Gastrocnemius medialis (tissue), 4 donors: ENCODE measurements around the gene ALK. TPM values are rescaled to one million over a fixed set of nuclear protein-coding genes. Genes with fewer than 3 reads are reported as not detected.

Experiments used
- ATAC-seq, 2 donors: fragments of 150-250 bp; one replicate each; pipeline ENCODE4 v1.9.1; 2016
- DNase-seq, 2 donors: peaks; one replicate each; pipeline ENCODE4 v3.0.0-alpha.2; 2019
- H3K27ac ChIP-seq, 4 donors: fragments of 200-600 bp; sonication (generic); 1 replicate in 1 of 4; 2 replicates in 3 of 4; pipeline ENCODE4 v1.5.1; 2016 to 2018; ENCODE audit warnings: mild to moderate bottlenecking in 2 of 4, moderate library complexity in 1 of 4
- H3K27me3 ChIP-seq, 3 donors: fragments of 200-600 bp; sonication (generic) in 2 of 3; 1 replicate in 1 of 3; 2 replicates in 2 of 3; pipeline versions ENCODE4 v1.5.1 to v1.6.0; 2016 to 2019; ENCODE audit warnings: mild to moderate bottlenecking in 1 of 3, moderate library complexity in 1 of 3
- H3K36me3 ChIP-seq, 2 donors: fragments of 200-600 bp; sonication (generic) in 1 of 2; one replicate each; pipeline ENCODE4 v1.5.1; 2017 to 2018
- H3K4me1 ChIP-seq, 2 donors: fragments of 200-600 bp; sonication (generic) in 1 of 2; one replicate each; pipeline ENCODE4 v1.5.1; 2016 to 2017; ENCODE audit warnings: mild to moderate bottlenecking in 2 of 2
- H3K4me3 ChIP-seq, 4 donors: fragments of 200-600 bp; sonication (generic) in 3 of 4; 1 replicate in 1 of 4; 2 replicates in 3 of 4; pipeline ENCODE4 v1.5.1; 2016 to 2019; ENCODE audit warnings: mild to moderate bottlenecking in 2 of 4
- H3K9me3 ChIP-seq, 3 donors: fragments of 200-600 bp; sonication (generic) in 2 of 3; 1 replicate in 1 of 3; 2 replicates in 2 of 3; pipeline ENCODE4 v1.5.1; 2016 to 2019
- POLR2A ChIP-seq, 2 donors: fragments of 450-650 bp; IDR thresholded peaks; one replicate each; pipeline ENCODE4 v1.6.1; 2017; ENCODE audit warnings: antibody characterized with exemption in 2 of 2, mild to moderate bottlenecking in 2 of 2, moderate library complexity in 2 of 2
- in situ Hi-C, 4 donors: fragments of 200-750 bp; cut with MboI; loops; one replicate each; pipeline versions ENCODE4 v1.15.0 to v1.8.0; 2017; ENCODE audit warnings: low sequenced_read_pairs in 4 of 4
- intact Hi-C: fragments of 100-400 bp; cut with DNase I; formaldehyde crosslinking; loops from one replicate; pipeline ENCODE4 v1.15.1; 2023; ENCODE audit warnings: low total_unique reads
- total RNA-seq, 4 donors: library from RNA; depleted of rRNA; stranded (reverse); fragments of >200 nt; gene quantifications; one replicate each; pipeline versions ENCODE4 v1.1.0 to v1.2.3, GENCODE V29; 2016
- TF ChIP-seq, protein P1 (sequence below), 5 experiments: fragments of 450-650 bp in 3 of 5; fragments of 200-600 bp in 2 of 5; sonication (generic) in 2 of 5; IDR thresholded peaks in 4 of 5; conservative IDR thresholded peaks in 1 of 5; 1 replicate in 4 of 5; 2 replicates in 1 of 5; pipeline ENCODE4 v1.5.1; 2016 to 2019; ENCODE audit warnings: antibody characterized with exemption in 5 of 5, mild to moderate bottlenecking in 3 of 5, moderate library complexity in 3 of 5

Gene ALK
- total RNA-seq, 4 donors from 2014 or later = not detected

DNA sequence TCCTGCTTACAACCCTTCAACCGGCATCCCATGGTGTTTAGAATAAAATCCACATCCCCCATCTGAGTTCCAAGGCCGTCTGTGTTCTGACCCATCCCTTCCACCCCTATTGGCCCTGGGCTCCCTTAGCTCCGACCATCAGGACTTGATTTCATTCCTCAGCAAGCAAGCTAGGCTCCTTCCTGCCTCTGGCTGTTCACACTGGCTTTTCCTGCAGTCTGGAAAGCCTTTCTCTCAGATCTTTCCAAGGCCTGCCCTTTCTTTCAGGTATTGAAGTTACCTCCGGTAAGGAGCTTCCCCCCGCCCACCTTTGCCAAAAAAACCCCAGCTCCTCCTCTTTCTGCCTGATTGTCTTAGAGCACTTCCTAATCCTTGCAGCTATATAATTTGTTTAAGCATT lies 719.4 kb downstream of the ALK start:
- in situ Hi-C loops = loop anchor here in 1 of 4 donors (5.0 kb wide), 1 partner anchor 245 kb away; no protein-coding TSS in a partner anchor

DNA sequence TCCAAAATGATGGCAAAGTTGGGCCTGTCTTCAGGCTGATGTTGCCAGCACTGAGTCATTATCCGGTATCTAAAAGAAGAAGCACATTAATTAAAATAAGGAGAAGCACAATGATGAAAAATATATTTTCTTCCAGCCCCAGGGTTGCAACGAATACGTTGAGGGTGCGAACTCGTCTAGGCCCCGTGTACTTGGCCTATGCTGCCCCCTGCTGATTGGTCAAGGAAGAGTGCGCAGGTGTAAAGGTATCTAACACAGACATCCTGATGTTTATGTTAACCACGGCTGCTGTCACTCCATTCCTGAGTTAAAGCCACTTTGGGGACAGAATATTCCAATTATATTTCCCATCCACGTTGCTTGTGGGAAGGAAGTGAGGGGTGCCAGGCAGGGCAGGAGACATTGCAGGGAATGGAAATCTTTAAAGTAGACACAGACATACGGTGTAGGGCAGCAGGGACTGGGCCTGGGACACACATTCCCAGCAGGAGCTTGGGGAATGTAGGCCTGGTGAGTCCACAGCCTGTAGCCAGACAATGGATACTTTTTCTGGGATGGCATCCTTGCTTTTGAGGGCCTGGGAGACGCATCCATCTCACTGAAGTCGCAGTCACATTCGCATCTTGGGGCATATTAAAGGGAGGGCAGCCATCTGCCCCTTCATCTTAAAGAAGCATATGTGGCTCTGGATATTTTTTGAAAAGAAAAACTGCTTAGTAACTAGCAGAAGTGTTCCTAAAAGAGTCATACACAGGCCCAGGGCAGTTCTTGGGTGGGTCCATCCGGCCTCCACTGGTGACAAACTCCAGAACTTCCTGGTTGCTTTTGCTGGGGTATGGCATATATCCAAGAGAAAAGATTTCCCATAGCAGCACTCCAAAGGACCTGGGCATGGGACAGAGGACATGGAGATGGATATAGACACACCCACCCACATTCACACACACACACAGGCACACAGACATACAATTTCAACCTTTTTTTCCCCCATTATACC lies 724.3 kb downstream of the ALK start:
- DNase-seq (peak; percentile 45 to 55), ATAC-seq (peak; percentile 78)
- Histone ChIP-seq H3K4me1 (no peaks in the 10 kb centered on the region), H3K27me3 (no peaks in the 10 kb centered on the region), H3K4me3 (no peak overlapping the region), H3K27ac (no peak overlapping the region), H3K36me3 (no peaks in the 10 kb centered on the region), H3K9me3 (no peaks in the 10 kb centered on the region)
- TF ChIP-seq POLR2A (IDR thresholded peaks at IDR 0.05) = no peak
- TF ChIP-seq, protein P1, sequence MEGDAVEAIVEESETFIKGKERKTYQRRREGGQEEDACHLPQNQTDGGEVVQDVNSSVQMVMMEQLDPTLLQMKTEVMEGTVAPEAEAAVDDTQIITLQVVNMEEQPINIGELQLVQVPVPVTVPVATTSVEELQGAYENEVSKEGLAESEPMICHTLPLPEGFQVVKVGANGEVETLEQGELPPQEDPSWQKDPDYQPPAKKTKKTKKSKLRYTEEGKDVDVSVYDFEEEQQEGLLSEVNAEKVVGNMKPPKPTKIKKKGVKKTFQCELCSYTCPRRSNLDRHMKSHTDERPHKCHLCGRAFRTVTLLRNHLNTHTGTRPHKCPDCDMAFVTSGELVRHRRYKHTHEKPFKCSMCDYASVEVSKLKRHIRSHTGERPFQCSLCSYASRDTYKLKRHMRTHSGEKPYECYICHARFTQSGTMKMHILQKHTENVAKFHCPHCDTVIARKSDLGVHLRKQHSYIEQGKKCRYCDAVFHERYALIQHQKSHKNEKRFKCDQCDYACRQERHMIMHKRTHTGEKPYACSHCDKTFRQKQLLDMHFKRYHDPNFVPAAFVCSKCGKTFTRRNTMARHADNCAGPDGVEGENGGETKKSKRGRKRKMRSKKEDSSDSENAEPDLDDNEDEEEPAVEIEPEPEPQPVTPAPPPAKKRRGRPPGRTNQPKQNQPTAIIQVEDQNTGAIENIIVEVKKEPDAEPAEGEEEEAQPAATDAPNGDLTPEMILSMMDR (IDR thresholded peaks at IDR 0.05 in 4 of 5, conservative IDR thresholded peaks at IDR 0.05 in 1 of 5) = peak; percentile 71 to 85 (median 80)
- intact Hi-C loops (loop anchor here (1.0 to 5.0 kb wide), 3 partner anchors 35 to 376 kb away; no protein-coding TSS in a partner anchor), in situ Hi-C loops (loop anchor here (5.0 to 25.0 kb wide), 3 partner anchors 232 to 385 kb away; partner anchors contain the start of gene SPDYA (in 3 of the 4))

More for the DNA sequence above, 719.4 kb downstream of the ALK start:
- DNase-seq (no peak), ATAC-seq (no peak)
- intact Hi-C loops = no loop called here
- no peaks in the 10 kb centered on the region for H3K9me3 ChIP-seq
- no peak overlapping the region for H3K27ac ChIP-seq
- H3K36me3 ChIP-seq = no peaks in the 10 kb centered on the region
- H3K27me3 ChIP-seq = no peaks in the 10 kb centered on the region
- no peaks in the 10 kb centered on the region for H3K4me1 ChIP-seq
- H3K4me3 ChIP-seq = no peak overlapping the region
- TF ChIP-seq POLR2A (IDR thresholded peaks at IDR 0.05) = no peak
- TF ChIP-seq, protein P1 (IDR thresholded peaks at IDR 0.05 in 4 of 5, conservative IDR thresholded peaks at IDR 0.05 in 1 of 5) = no peak

- H3K27ac ChIP-seq = no peak overlapping the region
- H3K27me3 ChIP-seq = no peaks in the 10 kb centered on the region
- intact Hi-C loops (loop anchor here (5.0 kb wide), 2 partner anchors 33 to 88 kb away; no protein-coding TSS in a partner anchor), in situ Hi-C loops (loop anchor here (5.0 to 25.0 kb wide), 3 partner anchors 231 to 383 kb away; partner anchors contain the start of gene SPDYA (in 3 of the 4))
- H3K9me3 ChIP-seq = no peaks in the 10 kb centered on the region
- no peak for DNase-seq
- peak in 1 of 2 donors; percentile 17 for ATAC-seq
- TF ChIP-seq, protein P1 (IDR thresholded peaks at IDR 0.05 in 4 of 5, conservative IDR thresholded peaks at IDR 0.05 in 1 of 5) = no peak
- no peak for TF ChIP-seq POLR2A (IDR thresholded peaks at IDR 0.05)
- no peak overlapping the region for H3K4me3 ChIP-seq
- H3K4me1 ChIP-seq = no peaks in the 10 kb centered on the region
- H3K36me3 ChIP-seq = no peaks in the 10 kb centered on the region
These were observed 725.6 kb downstream of the ALK start for GRCh38 chr2:29195796-29196195.

DNA sequence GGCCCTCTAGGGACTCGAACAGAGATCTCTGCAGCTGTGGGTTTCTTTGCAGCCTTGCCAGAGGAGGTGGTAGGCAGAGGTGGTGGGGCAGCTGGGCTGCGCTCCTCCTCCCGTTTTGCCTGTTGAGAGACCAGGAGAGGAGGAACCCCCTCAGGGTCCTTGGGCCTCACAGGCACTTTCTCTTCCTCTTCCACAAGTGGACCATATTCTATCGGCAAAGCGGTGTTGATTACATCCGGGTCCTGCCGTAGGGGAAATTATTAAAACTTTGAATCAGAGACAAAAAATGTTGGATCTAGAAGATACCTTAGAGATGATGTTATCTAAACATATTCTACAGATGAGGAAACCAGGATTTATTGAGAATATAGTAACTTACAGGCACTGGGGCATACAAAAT lies 727.7 kb downstream of the ALK start:
- Histone ChIP-seq H3K27me3 (no peaks in the 10 kb centered on the region), H3K27ac (no peak overlapping the region), H3K4me1 (no peaks in the 10 kb centered on the region), H3K4me3 (no peak overlapping the region), H3K9me3 (no peaks in the 10 kb centered on the region), H3K36me3 (no peaks in the 10 kb centered on the region)
- in situ Hi-C loops = loop anchor here in 3 of 4 donors (5.0 to 25.0 kb wide), 3 partner anchors 229 to 381 kb away; partner anchors contain the start of gene SPDYA (in 3 of the 3)
- TF ChIP-seq POLR2A (IDR thresholded peaks at IDR 0.05) = no peak
- TF ChIP-seq, protein P1 (IDR thresholded peaks at IDR 0.05 in 4 of 5, conservative IDR thresholded peaks at IDR 0.05 in 1 of 5) = no peak
- intact Hi-C loops = no loop called here
- DNase-seq (no peak), ATAC-seq (no peak)
